ENCODE measurements around the gene DLG2.

DLG2 gene

GRCh38 chr11:85431319-85431718 lies 195.8 kb downstream of the DLG2 start:
- Histone ChIP-seq H2AFZ (ENCODE audit: low read depth, low read length) (no peak overlapping the region), H3K4me3 (ENCODE audit: low read length) (no peak overlapping the region), H3K27me3 (ENCODE audit: low read depth, low read length) (no peaks in the 10 kb centered on the region), H3K36me3 (replicated peaks; ENCODE audit: low read depth, low read length) (no peaks in the 10 kb centered on the region), H3K27ac (ENCODE audit: low read length) (no peak overlapping the region), H3K9ac (ENCODE audit: low read length) (no peak overlapping the region), H3K79me2 (ENCODE audit: low read length) (no peaks in the 10 kb centered on the region), H3K9me3 (ENCODE audit: insufficient read depth, low read length) (no peaks in the 10 kb centered on the region), H4K20me1 (ENCODE audit: insufficient read depth, low read length) (no peaks in the 10 kb centered on the region), H3K4me2 (ENCODE audit: low read length) (no peak overlapping the region), H3K4me1 (ENCODE audit: low read length) (no peaks in the 10 kb centered on the region)
- TF ChIP-seq EZH2phosphoT487 (IDR thresholded peaks at IDR 0.05; ENCODE audit: low read depth) (no peak), CTCF (IDR thresholded peaks at IDR 0.05; ENCODE audit: low read depth, low read length) (no peak)

GRCh38 chr11:85423794-85424193 lies 203.3 kb downstream of the DLG2 start:
- H3K27ac ChIP-seq (ENCODE audit: low read length), result no peak overlapping the region
- H2AFZ ChIP-seq (ENCODE audit: low read depth, low read length), result no peak overlapping the region
- H3K36me3 ChIP-seq (replicated peaks; ENCODE audit: low read depth, low read length), result no peaks in the 10 kb centered on the region
- no peaks in the 10 kb centered on the region for H3K9me3 ChIP-seq (ENCODE audit: insufficient read depth, low read length)
- no peak for TF ChIP-seq CTCF (IDR thresholded peaks at IDR 0.05; ENCODE audit: low read depth, low read length)
- H3K4me2 ChIP-seq (ENCODE audit: low read length), result no peak overlapping the region
- no peak overlapping the region for H3K9ac ChIP-seq (ENCODE audit: low read length)
- H3K4me3 ChIP-seq (ENCODE audit: low read length), result no peak overlapping the region
- no peaks in the 10 kb centered on the region for H3K4me1 ChIP-seq (ENCODE audit: low read length)
- no peaks in the 10 kb centered on the region for H3K27me3 ChIP-seq (ENCODE audit: low read depth, low read length)
- H4K20me1 ChIP-seq (ENCODE audit: insufficient read depth, low read length), result no peaks in the 10 kb centered on the region
- no peaks in the 10 kb centered on the region for H3K79me2 ChIP-seq (ENCODE audit: low read length)

- no peak overlapping the region for H3K4me3 ChIP-seq (ENCODE audit: low read length)
- H3K36me3 ChIP-seq (replicated peaks; ENCODE audit: low read depth, low read length), result no peaks in the 10 kb centered on the region
- no peak overlapping the region for H3K9ac ChIP-seq (ENCODE audit: low read length)
- H3K79me2 ChIP-seq (ENCODE audit: low read length), result no peaks in the 10 kb centered on the region
- no peaks in the 10 kb centered on the region for H4K20me1 ChIP-seq (ENCODE audit: insufficient read depth, low read length)
- no peaks in the 10 kb centered on the region for H3K27me3 ChIP-seq (ENCODE audit: low read depth, low read length)
- no peak overlapping the region for H2AFZ ChIP-seq (ENCODE audit: low read depth, low read length)
- H3K27ac ChIP-seq (ENCODE audit: low read length), result no peak overlapping the region
- no peaks in the 10 kb centered on the region for H3K9me3 ChIP-seq (ENCODE audit: insufficient read depth, low read length)
- no peaks in the 10 kb centered on the region for H3K4me1 ChIP-seq (ENCODE audit: low read length)
- H3K4me2 ChIP-seq (ENCODE audit: low read length), result no peak overlapping the region
- no peak for TF ChIP-seq EZH2phosphoT487 (IDR thresholded peaks at IDR 0.05; ENCODE audit: low read depth)
- no peak for TF ChIP-seq CTCF (IDR thresholded peaks at IDR 0.05; ENCODE audit: low read depth, low read length)
Observed at GRCh38 chr11:85423316-85423715, 203.8 kb downstream of the DLG2 start.

GRCh38 chr11:85414175-85414574 lies 213.0 kb downstream of the DLG2 start:
- Histone ChIP-seq H3K9ac (ENCODE audit: low read length) (no peak overlapping the region), H3K36me3 (replicated peaks; ENCODE audit: low read depth, low read length) (no peaks in the 10 kb centered on the region), H2AFZ (ENCODE audit: low read depth, low read length) (no peak overlapping the region), H4K20me1 (ENCODE audit: insufficient read depth, low read length) (no peaks in the 10 kb centered on the region), H3K9me3 (ENCODE audit: insufficient read depth, low read length) (no peaks in the 10 kb centered on the region), H3K4me1 (ENCODE audit: low read length) (no peaks in the 10 kb centered on the region), H3K27me3 (ENCODE audit: low read depth, low read length) (no peaks in the 10 kb centered on the region), H3K4me2 (ENCODE audit: low read length) (no peak overlapping the region), H3K27ac (ENCODE audit: low read length) (no peak overlapping the region), H3K4me3 (ENCODE audit: low read length) (no peak overlapping the region), H3K79me2 (ENCODE audit: low read length) (no peaks in the 10 kb centered on the region)
- no peak for TF ChIP-seq EZH2phosphoT487 (IDR thresholded peaks at IDR 0.05; ENCODE audit: low read depth)
- TF ChIP-seq CTCF (IDR thresholded peaks at IDR 0.05; ENCODE audit: low read depth, low read length), result no peak
